SHP77 (cell line): Measurements from ENCODE around the gene PDZD7.

Experiments used
- DNase-seq, 2 experiments: peaks; one replicate each; lab custom pipeline; 2025; lab: John Stamatoyannopoulos, UW

PDZD7 gene

GRCh38 chr10:101001659-101002035 lies 29.3 kb downstream of the PDZD7 start:
- no peak for DNase-seq

DNA sequence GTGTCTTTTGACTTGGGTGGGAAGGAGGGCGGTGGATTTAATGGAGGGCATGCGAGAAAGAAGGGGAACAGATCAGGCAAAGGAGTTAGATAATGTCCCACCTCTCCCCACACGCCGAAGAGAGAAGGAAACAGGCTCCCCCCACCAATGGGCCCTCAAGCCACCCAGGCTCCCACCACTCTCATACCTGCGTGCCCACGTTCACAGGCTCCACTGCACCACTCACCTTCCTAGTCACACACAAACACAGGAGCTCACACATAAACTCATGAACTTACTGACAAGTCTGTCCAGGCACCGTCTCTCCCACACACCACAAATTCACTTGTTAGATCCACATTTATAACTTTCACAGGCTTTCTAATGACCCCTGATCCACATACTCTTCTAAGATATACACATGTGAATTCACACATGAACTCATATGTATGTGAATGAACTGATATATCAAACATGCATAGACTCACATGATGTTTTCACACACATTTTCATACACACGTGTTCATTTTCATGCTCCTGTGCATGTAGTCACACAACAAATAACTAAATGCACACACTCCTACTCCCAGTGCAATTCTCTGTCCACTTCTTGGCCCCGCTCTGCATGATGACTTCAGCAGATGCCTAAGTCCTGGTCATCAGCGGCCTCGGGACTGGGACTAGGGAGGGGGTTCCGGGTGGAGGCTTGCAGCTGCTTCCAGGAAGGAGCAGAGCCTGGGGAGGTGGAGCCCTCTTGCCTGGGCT lies 29.8 kb downstream of the PDZD7 start:
- DNase-seq, result peak in 1 of 2 experiments; percentile 55

GRCh38 chr10:101000127-101000914 lies 30.6 kb downstream of the PDZD7 start:
- no peak for DNase-seq

- no peak for DNase-seq
Measured at GRCh38 chr10:100999742-101000126, 31.2 kb downstream of the PDZD7 start, which contains the start of gene LZTS2. Gene LZTS2, plus strand, starts transcription at chr10:100999808. Its CDS starts 2,731 bp downstream, at chr10:101002539.

- peak in 1 of 2 experiments; percentile 65 for DNase-seq
Measured at GRCh38 chr10:100998991-100999741, 31.8 kb downstream of the PDZD7 start.

GRCh38 chr10:100998183-100998990 lies 32.5 kb downstream of the PDZD7 start:
- DNase-seq, result peak; percentile 84 to 93

DNA sequence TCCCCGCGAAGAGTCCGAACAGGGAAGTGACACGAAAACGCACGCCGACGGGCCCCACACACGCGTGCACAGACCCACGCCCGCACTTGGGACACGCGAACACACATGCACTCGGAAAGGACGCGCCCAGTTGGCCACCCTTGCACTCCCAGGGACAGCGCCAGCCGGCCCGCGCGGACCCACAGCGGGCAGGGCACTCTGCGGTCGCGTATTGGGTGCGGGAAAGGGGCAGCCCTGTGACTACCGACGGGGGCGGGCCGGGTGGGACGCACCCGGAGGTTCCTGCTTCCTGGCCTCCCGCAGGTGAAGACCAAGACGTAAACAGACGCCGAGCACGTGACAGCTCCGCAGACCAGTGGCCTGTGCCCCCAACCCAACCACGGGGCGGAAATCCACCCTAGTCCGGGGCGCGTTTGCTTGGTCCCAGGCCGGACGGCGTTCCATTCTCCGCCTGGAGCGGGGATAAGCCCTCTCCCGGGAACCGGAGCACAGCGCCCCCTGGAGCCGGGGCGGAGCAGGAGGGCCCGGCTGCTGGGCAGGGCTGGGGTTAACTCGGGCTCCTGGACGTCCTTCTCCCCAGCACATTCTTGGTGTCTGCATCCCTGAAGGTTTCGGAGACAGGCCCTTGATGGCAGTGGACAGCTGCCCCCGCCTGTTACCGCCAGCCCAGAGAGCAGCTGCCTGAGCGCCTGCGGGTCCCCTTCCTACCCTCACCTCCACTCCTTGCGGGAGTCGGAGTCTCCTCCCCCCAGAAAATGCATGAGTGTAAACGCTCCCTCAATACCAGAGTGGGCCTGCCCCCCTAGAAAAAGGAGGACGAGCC lies 33.4 kb downstream of the PDZD7 start:
- peak; percentile 61 to 84 for DNase-seq

DNA sequence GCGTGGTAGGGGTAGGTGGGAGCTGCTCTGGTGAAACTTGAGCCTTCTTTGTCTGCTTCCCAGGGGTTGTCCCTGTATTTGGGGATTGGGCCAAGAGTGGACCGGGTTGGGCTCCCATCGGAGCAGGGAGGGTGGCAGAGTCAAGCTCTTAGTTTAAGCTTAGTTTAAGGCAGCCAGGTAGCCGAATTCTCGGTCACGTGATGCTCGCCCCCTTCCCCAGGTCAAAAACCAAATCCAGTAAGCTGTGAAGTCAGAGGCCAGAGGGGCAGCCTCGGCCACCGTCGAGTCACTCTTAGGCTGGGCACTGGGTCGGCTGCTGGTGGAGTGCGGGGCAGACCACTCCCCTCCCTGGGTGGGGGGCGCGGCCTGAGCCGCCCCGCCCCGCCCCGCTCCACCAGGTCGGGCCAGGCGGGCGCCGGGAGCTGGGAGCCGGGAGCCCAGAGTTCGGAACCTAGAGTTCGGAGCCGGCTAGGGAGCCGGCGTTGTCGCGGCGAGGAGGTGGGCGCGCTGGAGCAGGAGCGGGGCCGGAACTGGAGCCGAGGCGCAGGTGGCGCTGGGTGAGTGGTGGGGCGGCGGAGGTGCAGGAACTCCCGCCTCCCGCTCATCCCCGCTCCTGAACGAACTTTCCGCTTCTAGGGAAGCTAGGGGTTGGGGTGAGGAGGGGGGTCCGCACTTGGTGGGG lies 34.1 kb downstream of the PDZD7 start:
- DNase-seq, result peak in 1 of 2 experiments; percentile 50

- no peak for DNase-seq
Measured at GRCh38 chr10:100995181-100995580, 35.7 kb downstream of the PDZD7 start.

DNA sequence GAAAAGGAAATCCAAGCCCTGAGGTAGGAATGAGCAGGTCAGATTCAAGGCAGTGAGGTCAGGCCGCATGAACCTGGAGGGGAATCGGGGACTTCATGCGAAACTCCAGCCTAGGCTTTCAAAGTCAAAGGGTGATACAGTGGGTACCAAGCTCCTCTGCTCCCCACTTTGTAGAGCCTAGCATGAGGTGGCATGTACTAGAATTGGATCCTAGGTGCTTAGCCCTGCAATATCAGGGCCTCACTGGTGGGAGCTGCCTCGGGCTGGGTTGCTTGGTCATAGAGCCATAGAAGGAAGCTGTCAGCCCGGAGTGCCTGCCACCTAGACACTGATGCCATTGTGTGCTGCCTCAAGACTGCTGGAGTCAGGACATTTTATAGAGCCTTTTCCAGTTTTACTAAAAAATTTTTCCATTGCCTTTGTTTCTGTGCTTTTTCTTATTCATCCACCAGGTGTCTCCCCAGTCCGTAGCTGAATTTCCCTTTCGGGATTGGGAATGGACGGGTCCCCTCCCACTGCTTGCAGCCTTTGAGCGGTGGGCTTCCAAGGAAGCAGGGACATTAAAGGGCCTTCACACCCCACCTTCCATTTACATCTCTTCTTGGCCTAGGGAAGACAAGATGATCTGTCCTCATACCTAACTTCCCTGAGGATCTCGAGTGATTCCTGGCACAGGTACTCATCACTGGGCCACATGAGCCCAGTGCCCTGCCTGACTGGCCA lies 36.8 kb downstream of the PDZD7 start:
- no peak for DNase-seq

- DNase-seq, result no peak
Measured at GRCh38 chr10:100989088-100989487, 41.8 kb downstream of the PDZD7 start.

- no peak for DNase-seq
Measured at GRCh38 chr10:100988166-100988565, 42.8 kb downstream of the PDZD7 start.

- no peak for DNase-seq
Measured at GRCh38 chr10:100987685-100988049, 43.3 kb downstream of the PDZD7 start.

- DNase-seq, result peak; percentile 72 to 83
Measured at GRCh38 chr10:100986952-100987684, 43.8 kb downstream of the PDZD7 start, which contains the start of the genes MRPL43 and TWNK. Gene MRPL43, minus strand, starts transcription at chr10:100987497. Its CDS starts 54 bp downstream, at chr10:100987443. Gene TWNK, plus strand, starts transcription at chr10:100987543. Its CDS starts 668 bp downstream, at chr10:100988211.

GRCh38 chr10:100986623-100986951 lies 44.3 kb downstream of the PDZD7 start:
- DNase-seq, result no peak

- DNase-seq, result no peak
Measured at GRCh38 chr10:100985336-100985735, 45.6 kb downstream of the PDZD7 start.

- DNase-seq, result no peak
Measured at GRCh38 chr10:100984672-100985177, 46.2 kb downstream of the PDZD7 start.

GRCh38 chr10:100983868-100984671 lies 46.9 kb downstream of the PDZD7 start:
- DNase-seq, result no peak
